ENCODE data around the gene MKS1. TPM values are rescaled to one million over a fixed set of nuclear protein-coding genes. Genes with fewer than 3 reads are reported as not detected.

Gene MKS1
- total and polyA plus RNA-seq, 11 donors = 3.3 to 15.1 (median 6.4) TPM

- H3K27ac ChIP-seq = no peak within 1 kb of the TSS
- H3K27me3 ChIP-seq = peaks cover 0 to 55% (median 13%) of the 10 kb centered on the region in 9 donors
- DNase-seq (no peak), ATAC-seq (no peak)
- H3K36me3 ChIP-seq = no peaks in the 10 kb centered on the region
- WGBS, 4 donors = 67 to 80% (median 72%) methylated on average over 5 of the region's 5 CpGs
- intact Hi-C loops (cut with DNase I) = no loop called here
- H3K9me3 ChIP-seq = no peaks in the 10 kb centered on the region
- no peak for TF ChIP-seq POLR2A (IDR thresholded peaks at IDR 0.05)
- no peak for TF ChIP-seq CTCF (IDR thresholded peaks at IDR 0.05)
- peaks cover 0 to 2% (median 0%) of the 10 kb centered on the region in 12 donors for H3K4me1 ChIP-seq
- no peak within 1 kb of the TSS for H3K4me3 ChIP-seq
Observed at GRCh38 chr17:58238147-58238634, 19.1 kb upstream of the MKS1 start, which contains the start of gene LPO. LPO (plus strand) TSS chr17:58238584; CDS start chr17:58242980, 4,396 bp downstream.

GRCh38 chr17:58236394-58236793 lies 17.3 kb upstream of the MKS1 start:
- Histone ChIP-seq H3K27ac (no peak overlapping the region), H3K4me1 (peaks cover 0 to 18% (median 0%) of the 10 kb centered on the region in 12 donors), H3K4me3 (no peak overlapping the region), H3K9me3 (no peaks in the 10 kb centered on the region), H3K36me3 (no peaks in the 10 kb centered on the region), H3K27me3 (peaks cover 0 to 48% (median 10%) of the 10 kb centered on the region in 9 donors)
- intact Hi-C loops (cut with DNase I) = no loop called here
- 65 to 88% (median 67%) methylated on average over 2 of the region's 2 CpGs for WGBS, 4 donors
- TF ChIP-seq POLR2A (IDR thresholded peaks at IDR 0.05) (no peak), CTCF (IDR thresholded peaks at IDR 0.05) (no peak)
- ATAC-seq (no peak), DNase-seq (no peak)

GRCh38 chr17:58235821-58236220 lies 16.8 kb upstream of the MKS1 start:
- Histone ChIP-seq H3K4me1 (peaks cover 0 to 18% (median 0%) of the 10 kb centered on the region in 12 donors), H3K36me3 (no peaks in the 10 kb centered on the region), H3K27ac (no peak overlapping the region), H3K9me3 (no peaks in the 10 kb centered on the region), H3K27me3 (peaks cover 0 to 43% (median 8%) of the 10 kb centered on the region in 9 donors), H3K4me3 (no peak overlapping the region)
- 50 to 79% (median 66%) methylated on average over 1 of the region's 1 CpG for WGBS, 4 donors
- no peak for TF ChIP-seq CTCF (IDR thresholded peaks at IDR 0.05)
- no peak for TF ChIP-seq POLR2A (IDR thresholded peaks at IDR 0.05)
- DNase-seq = no peak
- intact Hi-C loops (cut with DNase I) = no loop called here
- ATAC-seq = no peak

- DNase-seq = no peak
- no peak for ATAC-seq
- no peak for TF ChIP-seq POLR2A (IDR thresholded peaks at IDR 0.05)
- TF ChIP-seq CTCF (IDR thresholded peaks at IDR 0.05) = no peak
- H3K27me3 ChIP-seq = peaks cover 0 to 43% (median 4%) of the 10 kb centered on the region in 9 donors
- H3K4me3 ChIP-seq = no peak overlapping the region
- intact Hi-C loops (cut with DNase I) = no loop called here
- no peaks in the 10 kb centered on the region for H3K9me3 ChIP-seq
- H3K36me3 ChIP-seq = no peaks in the 10 kb centered on the region
- H3K27ac ChIP-seq = no peak overlapping the region
- H3K4me1 ChIP-seq = peaks cover 0 to 18% (median 0%) of the 10 kb centered on the region in 12 donors
- WGBS, 4 donors = 82 to 91% (median 84%) methylated on average over 3 of the region's 3 CpGs
Observed at GRCh38 chr17:58234512-58234911, 15.5 kb upstream of the MKS1 start.
